Measurements from ENCODE around the gene ELL.

The ELL gene

DNA sequence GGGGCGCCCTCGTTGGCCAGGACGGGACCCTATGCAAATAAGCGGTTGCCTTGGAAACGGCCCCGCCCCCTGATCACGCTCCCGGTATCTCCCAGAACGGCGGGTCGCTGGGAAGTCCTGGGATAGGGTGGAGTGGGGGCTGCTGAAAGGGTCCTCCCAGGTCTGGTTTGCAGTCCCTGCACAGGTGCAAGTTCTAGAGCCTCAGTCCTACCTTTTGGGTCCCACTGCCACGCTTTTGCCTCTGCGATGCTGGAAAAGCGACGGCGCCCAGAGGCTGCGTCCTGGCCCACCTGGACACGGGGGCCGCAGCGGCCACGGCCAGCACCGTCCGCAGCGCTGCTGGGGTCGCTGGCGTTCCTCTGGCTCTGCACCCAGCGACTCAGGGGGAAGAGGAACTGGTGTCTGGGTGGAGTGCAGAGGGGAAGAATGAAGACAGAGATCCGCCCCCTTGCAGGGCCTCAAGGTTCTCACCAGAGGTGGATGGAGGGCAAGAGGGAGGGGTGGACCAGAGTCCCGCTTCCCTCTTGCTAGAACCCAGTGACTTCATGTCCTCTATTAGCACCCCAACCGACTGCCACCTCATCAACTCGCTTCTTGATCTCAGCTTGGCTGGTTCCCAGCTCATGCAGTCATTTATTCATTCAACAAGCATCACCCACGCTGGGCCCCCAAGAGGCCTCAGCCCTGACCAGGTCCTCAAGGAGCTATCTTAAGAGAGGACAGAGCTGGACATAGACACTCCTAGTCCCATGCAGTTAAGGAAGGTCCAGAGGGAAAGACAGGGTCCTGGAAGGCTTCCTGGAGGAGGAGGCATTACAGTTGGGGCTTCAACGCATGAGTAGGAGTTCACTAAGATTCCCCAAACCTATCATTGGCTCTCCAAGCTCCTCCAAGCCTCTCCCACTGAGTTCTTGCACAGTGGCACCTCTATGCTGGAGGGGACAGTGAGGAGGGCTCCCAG is 124.3 kb downstream of the ELL start, which contains the start of gene LRRC25:
TSS of gene LRRC25 (minus strand) at position 381 of the 961 bp plus-strand sequence. CDS start 659 bp downstream, outside the sequence.
- DNase-seq (ENCODE audit: low read depth): no peak

- DNase-seq (ENCODE audit: low read depth): no peak
These were observed 125.2 kb downstream of the ELL start for GRCh38 chr19:18396471-18397241.

DNA sequence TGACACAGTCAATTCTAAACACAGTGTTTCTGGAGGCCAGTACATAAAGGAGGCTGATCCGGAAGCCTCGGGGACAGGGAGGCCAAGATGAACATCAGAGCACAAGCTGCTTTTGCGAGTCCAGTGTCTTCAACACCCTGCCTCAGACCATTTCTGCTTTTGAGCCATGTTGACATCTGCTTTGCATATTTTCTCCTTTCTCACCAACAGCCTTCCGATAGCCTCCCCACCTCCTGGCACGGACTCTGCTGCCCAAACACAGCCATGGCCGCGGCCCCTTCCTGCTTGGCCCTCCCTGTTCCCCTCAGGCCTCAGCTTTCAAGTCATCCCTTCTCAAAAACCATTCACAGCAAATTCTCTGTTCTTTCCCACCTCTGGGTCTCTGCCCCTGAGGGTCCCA is 128.0 kb downstream of the ELL start:
- DNase-seq (ENCODE audit: low read depth): no peak

DNA sequence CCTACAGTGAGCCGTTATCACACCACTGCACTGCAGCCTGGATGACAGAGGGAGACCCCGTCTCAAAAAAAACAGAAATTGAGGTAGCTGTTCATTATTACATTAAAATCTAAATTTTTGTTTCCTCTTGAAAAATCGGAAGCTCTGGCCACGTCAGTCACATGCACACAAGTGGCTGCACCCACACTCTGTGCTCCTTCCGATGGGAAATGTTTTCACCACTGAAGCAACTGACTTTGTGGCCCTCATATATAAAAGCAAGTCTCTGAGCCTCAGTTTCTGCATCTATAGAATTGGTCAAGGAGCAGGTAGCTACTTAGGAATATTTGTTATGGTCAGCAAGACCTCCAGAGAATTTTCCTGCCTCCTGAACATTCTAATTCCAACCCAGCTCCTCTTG is 128.9 kb downstream of the ELL start:
- no peak for DNase-seq (ENCODE audit: low read depth)
